CD14-positive monocyte (primary cell): ENCODE results near the gene PARD6B. TPM values are rescaled to one million over a fixed set of nuclear protein-coding genes. Genes with fewer than 3 reads are reported as not detected.

Experiments
- DNase-seq, 3 donors: peaks; one replicate each; pipeline ENCODE4 v3.0.0-alpha.2; 2011 to 2022
- H2AFZ ChIP-seq: 2 replicates; pipeline ENCODE4 v1.6.0; 2012; ENCODE audit warnings: mild to moderate bottlenecking, low read depth, low read length, inconsistent platforms; ENCODE audit not compliant: insufficient read depth, poor library complexity, severe bottlenecking
- H3K27ac ChIP-seq, 2 donors: 1 replicate in 1 of 2; 2 replicates in 1 of 2; pipeline ENCODE4 v1.5.1; 2012 to 2013; ENCODE audit warnings: low read length in 2 of 2, control low read depth in 1 of 2, inconsistent platforms in 1 of 2, low read depth in 1 of 2, mild to moderate bottlenecking in 1 of 2
- H3K27me3 ChIP-seq, 2 donors: one replicate each; pipeline versions ENCODE4 v1.6.0 to v1.6.1; 2011 to 2013; ENCODE audit warnings: low read length in 2 of 2; ENCODE audit not compliant: control insufficient read depth in 2 of 2, insufficient read depth in 2 of 2
- H3K36me3 ChIP-seq, 2 donors: replicated peaks in 1 of 2; 1 replicate in 1 of 2; 2 replicates in 1 of 2; pipeline versions ENCODE4 v1.5.1 to v1.6.1; 2012 to 2013; ENCODE audit warnings: low read length in 2 of 2, control low read depth in 1 of 2, inconsistent platforms in 1 of 2, mild to moderate bottlenecking in 1 of 2; ENCODE audit not compliant: insufficient read depth in 2 of 2, control insufficient read depth in 1 of 2
- H3K4me1 ChIP-seq, 2 donors: 1 replicate in 1 of 2; 2 replicates in 1 of 2; pipeline versions ENCODE4 v1.5.1 to v1.6.1; 2012 to 2013; ENCODE audit warnings: low read length in 2 of 2, control low read depth in 1 of 2, inconsistent platforms in 1 of 2, mild to moderate bottlenecking in 1 of 2, moderate library complexity in 1 of 2; ENCODE audit not compliant: insufficient read depth in 2 of 2, control insufficient read depth in 1 of 2
- H3K4me2 ChIP-seq: replicated peaks from 2 replicates; pipeline ENCODE3; 2012; ENCODE audit warnings: low read length, moderate library complexity, mild to moderate bottlenecking; ENCODE audit not compliant: poor library complexity, severe bottlenecking; ENCODE audit errors: extremely low read depth
- H3K4me3 ChIP-seq, 3 experiments: fragments of 200-600 bp in 1 of 3; sonication (generic) in 1 of 3; replicated peaks in 1 of 3; 1 replicate in 2 of 3; 2 replicates in 1 of 3; pipeline ENCODE4 v1.5.1; 2011 to 2013; ENCODE audit warnings: low read length in 3 of 3, mild to moderate bottlenecking in 3 of 3, control low read depth in 2 of 3, low read depth in 2 of 3, inconsistent platforms in 1 of 3, moderate library complexity in 1 of 3
- H3K79me2 ChIP-seq: 2 replicates; pipeline ENCODE4 v1.6.0; 2012; ENCODE audit warnings: mild to moderate bottlenecking, control low read depth, inconsistent platforms, low read length, moderate library complexity; ENCODE audit not compliant: insufficient read depth
- H3K9ac ChIP-seq: 2 replicates; pipeline ENCODE4 v1.6.0; 2017; ENCODE audit warnings: low read length, mild to moderate bottlenecking; ENCODE audit not compliant: insufficient read depth, poor library complexity, severe bottlenecking
- H3K9me3 ChIP-seq, 2 donors: replicated peaks in 1 of 2; 1 replicate in 1 of 2; 2 replicates in 1 of 2; pipeline versions ENCODE4 v1.5.1 to v1.6.1; 2012 to 2013; ENCODE audit warnings: low read length in 2 of 2, control low read depth in 1 of 2; ENCODE audit not compliant: control insufficient read depth in 1 of 2, insufficient read depth in 1 of 2
- H4K20me1 ChIP-seq: 2 replicates; pipeline ENCODE4 v1.6.0; 2012; ENCODE audit warnings: mild to moderate bottlenecking, low read length, control low read depth, moderate library complexity; ENCODE audit not compliant: insufficient read depth
- H3K27ac Mint-ChIP-seq, 7 donors: one replicate each; pipeline ENCODE4 v1.8.0; 2020; ENCODE audit warnings: mild to moderate bottlenecking in 7 of 7, mixed read lengths in 7 of 7, moderate library complexity in 6 of 7, inconsistent platforms in 2 of 7
- H3K27me3 Mint-ChIP-seq, 3 donors: one replicate each; pipeline ENCODE4 v1.8.0; 2021 to 2022; ENCODE audit warnings: low read depth in 3 of 3, mild to moderate bottlenecking in 3 of 3, mixed read lengths in 3 of 3, moderate library complexity in 3 of 3, inconsistent platforms in 1 of 3
- H3K36me3 Mint-ChIP-seq, 2 donors: one replicate each; pipeline ENCODE4 v1.8.0; 2020; ENCODE audit warnings: mixed read lengths in 2 of 2, inconsistent platforms in 1 of 2, mild to moderate bottlenecking in 1 of 2
- H3K4me1 Mint-ChIP-seq: one replicate; pipeline ENCODE4 v1.8.0; 2020; ENCODE audit warnings: mild to moderate bottlenecking, mixed read lengths
- H3K4me3 Mint-ChIP-seq, 2 donors: one replicate each; pipeline ENCODE4 v1.8.0; 2020; ENCODE audit warnings: mild to moderate bottlenecking in 2 of 2, mixed read lengths in 2 of 2, moderate library complexity in 1 of 2
- H3K9me3 Mint-ChIP-seq, 7 donors: one replicate each; pipeline ENCODE4 v1.8.0; 2020 to 2022; ENCODE audit warnings: mixed read lengths in 7 of 7, mild to moderate bottlenecking in 6 of 7, moderate library complexity in 6 of 7, inconsistent platforms in 2 of 7
- WGBS: methylation state at CpG from one replicate; pipeline ENCODE4 v1.1.5; 2013; ENCODE audit warnings: missing lambda C conversion rate; ENCODE audit not compliant: insufficient coverage; 5-methylcytosine and 5-hydroxymethylcytosine counted together
- intact Hi-C, 2 donors: fragments of 100-400 bp; cut with micrococcal nuclease; formaldehyde crosslinking; loops; one replicate each; pipeline versions ENCODE4 v1.15.0 to v1.15.1; 2023
- polyA plus RNA-seq, 3 donors: library from polyadenylated mRNA; depleted of rRNA in 1 of 3; unstranded in 2 of 3; stranded (reverse) in 1 of 3; fragments of 300-500 nt in 2 of 3; fragments of >200 nt in 1 of 3; fragmentation: Illumina TruSeq in 2 of 3; gene quantifications; 1 replicate in 2 of 3; 2 replicates in 1 of 3; pipeline ENCODE4 v1.2.3, GENCODE V29; 2012 to 2021
- TF ChIP-seq, protein P1 (sequence below): fragments of 200-600 bp; IDR thresholded peaks from one replicate; pipeline ENCODE4 v1.8.0; 2022; ENCODE audit warnings: antibody characterized with exemption, mild to moderate bottlenecking

The PARD6B gene
- polyA plus RNA-seq, 3 donors: 0.04 to 0.13 (median 0.13) TPM

DNA sequence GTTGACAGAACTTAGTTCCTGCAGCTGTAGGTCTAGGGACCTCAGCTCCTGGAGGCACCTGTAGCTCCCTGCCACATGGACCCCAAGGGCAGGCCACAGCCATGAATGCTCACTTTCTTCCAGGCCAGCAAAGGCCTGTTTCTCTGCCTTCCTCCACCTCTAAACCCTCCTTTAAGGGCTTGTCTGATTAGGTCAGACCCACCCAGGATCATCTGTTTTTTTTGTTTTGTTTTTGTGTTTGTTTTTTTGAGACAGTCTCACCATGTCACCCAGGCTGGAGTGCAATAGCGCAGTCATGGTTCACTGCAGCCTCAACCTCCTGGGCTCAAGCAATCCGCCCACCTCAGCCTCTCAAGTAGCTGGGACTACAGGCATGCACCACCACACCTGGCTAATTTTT, 52.0 kb downstream of the PARD6B start:
- Histone ChIP-seq H3K9ac (no peak overlapping the region), H2AFZ (no peak overlapping the region), H3K4me2 (no peak overlapping the region), H3K4me3 (no peak overlapping the region), H3K36me3 (no peaks in the 10 kb centered on the region), H3K79me2 (no peaks in the 10 kb centered on the region), H3K27ac (no peak overlapping the region), H3K9me3 (no peaks in the 10 kb centered on the region), H4K20me1 (no peaks in the 10 kb centered on the region), H3K4me1 (peaks cover 1 to 2% of the 10 kb centered on the region in 2 donors), H3K27me3 (no peaks in the 10 kb centered on the region)
- Mint-ChIP-seq H3K4me1 (peaks cover 6% of the 10 kb centered on the region), H3K27me3 (peaks cover 2 to 5% (median 3%) of the 10 kb centered on the region in 3 donors), H3K27ac (no peak overlapping the region), H3K4me3 (no peak overlapping the region), H3K9me3 (no peaks in the 10 kb centered on the region), H3K36me3 (no peaks in the 10 kb centered on the region)
- intact Hi-C loops: no loop called here
- 92% methylated on average over 2 of the region's 2 CpGs for WGBS
- no peak for DNase-seq
- TF ChIP-seq, protein P1, sequence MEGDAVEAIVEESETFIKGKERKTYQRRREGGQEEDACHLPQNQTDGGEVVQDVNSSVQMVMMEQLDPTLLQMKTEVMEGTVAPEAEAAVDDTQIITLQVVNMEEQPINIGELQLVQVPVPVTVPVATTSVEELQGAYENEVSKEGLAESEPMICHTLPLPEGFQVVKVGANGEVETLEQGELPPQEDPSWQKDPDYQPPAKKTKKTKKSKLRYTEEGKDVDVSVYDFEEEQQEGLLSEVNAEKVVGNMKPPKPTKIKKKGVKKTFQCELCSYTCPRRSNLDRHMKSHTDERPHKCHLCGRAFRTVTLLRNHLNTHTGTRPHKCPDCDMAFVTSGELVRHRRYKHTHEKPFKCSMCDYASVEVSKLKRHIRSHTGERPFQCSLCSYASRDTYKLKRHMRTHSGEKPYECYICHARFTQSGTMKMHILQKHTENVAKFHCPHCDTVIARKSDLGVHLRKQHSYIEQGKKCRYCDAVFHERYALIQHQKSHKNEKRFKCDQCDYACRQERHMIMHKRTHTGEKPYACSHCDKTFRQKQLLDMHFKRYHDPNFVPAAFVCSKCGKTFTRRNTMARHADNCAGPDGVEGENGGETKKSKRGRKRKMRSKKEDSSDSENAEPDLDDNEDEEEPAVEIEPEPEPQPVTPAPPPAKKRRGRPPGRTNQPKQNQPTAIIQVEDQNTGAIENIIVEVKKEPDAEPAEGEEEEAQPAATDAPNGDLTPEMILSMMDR: no peak

DNA sequence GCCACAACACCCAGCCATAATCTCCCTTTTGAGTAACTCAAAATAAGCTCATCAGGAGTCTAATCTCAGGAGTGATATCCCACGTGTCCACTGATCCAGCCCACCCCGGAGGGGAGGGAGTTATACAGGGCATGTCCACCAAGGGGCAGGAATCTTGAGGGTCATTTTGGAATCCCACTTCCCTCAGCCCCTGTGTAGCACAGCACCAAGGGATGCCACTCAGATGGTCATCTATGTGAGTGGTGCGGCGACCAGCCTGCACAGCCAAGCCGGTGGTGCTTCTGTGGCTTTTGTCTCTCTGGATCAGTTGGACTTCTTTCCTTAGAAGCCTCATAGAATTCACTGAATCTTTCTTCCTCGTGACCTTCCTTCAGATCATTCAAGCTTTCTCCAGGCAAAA, 52.5 kb downstream of the PARD6B start:
- no peak for DNase-seq
- Mint-ChIP-seq H3K4me1 (peaks cover 11% of the 10 kb centered on the region), H3K36me3 (no peaks in the 10 kb centered on the region), H3K27ac (no peak overlapping the region), H3K4me3 (no peak overlapping the region), H3K9me3 (no peaks in the 10 kb centered on the region), H3K27me3 (peaks cover 2 to 5% (median 3%) of the 10 kb centered on the region in 3 donors)
- Histone ChIP-seq H3K9ac (no peak overlapping the region), H3K27me3 (no peaks in the 10 kb centered on the region), H4K20me1 (no peaks in the 10 kb centered on the region), H3K9me3 (no peaks in the 10 kb centered on the region), H3K79me2 (no peaks in the 10 kb centered on the region), H3K36me3 (no peaks in the 10 kb centered on the region), H3K4me2 (no peak overlapping the region), H2AFZ (no peak overlapping the region), H3K27ac (no peak overlapping the region), H3K4me1 (peaks cover 6 to 7% of the 10 kb centered on the region in 2 donors), H3K4me3 (no peak overlapping the region)
- WGBS: 100% methylated on average over 1 of the region's 6 CpGs
- intact Hi-C loops: no loop called here
- TF ChIP-seq, protein P1: no peak
